GM12864 (cell line): ENCODE data around the gene PLXDC2.

Source experiments
- DNase-seq: peaks from one replicate; pipeline ENCODE4 v3.0.0-alpha.2; 2011; ENCODE audit warnings: low read depth
- H3K4me3 ChIP-seq: 2 replicates; pipeline ENCODE4 v1.5.1; 2011; ENCODE audit warnings: mild to moderate bottlenecking, low read depth, low read length, control low read depth
- CTCF ChIP-seq: IDR thresholded peaks from 2 replicates; pipeline ENCODE4 v1.5.1; 2011; ENCODE audit warnings: low read depth, mild to moderate bottlenecking, moderate library complexity, low read length, control low read depth, inconsistent platforms; ENCODE audit errors: missing control alignments

The PLXDC2 gene

GRCh38 chr10:20109613-20110012, 293.4 kb downstream of the PLXDC2 start:
- DNase-seq = no peak
- no peak for TF ChIP-seq CTCF
- H3K4me3 ChIP-seq = no peak overlapping the region

GRCh38 chr10:20110125-20111100, 294.2 kb downstream of the PLXDC2 start:
- no peak overlapping the region for H3K4me3 ChIP-seq
- DNase-seq = no peak
- no peak for TF ChIP-seq CTCF

- no peak for TF ChIP-seq CTCF
- no peak for DNase-seq
- H3K4me3 ChIP-seq = no peak overlapping the region
Measured at GRCh38 chr10:20114179-20114578, 297.9 kb downstream of the PLXDC2 start.

- no peak overlapping the region for H3K4me3 ChIP-seq
- DNase-seq = no peak
- TF ChIP-seq CTCF = no peak
Measured at GRCh38 chr10:20115894-20116293, 299.7 kb downstream of the PLXDC2 start.

GRCh38 chr10:20117471-20117870, 301.2 kb downstream of the PLXDC2 start:
- no peak overlapping the region for H3K4me3 ChIP-seq
- DNase-seq = no peak
- TF ChIP-seq CTCF = no peak

- no peak for TF ChIP-seq CTCF
- DNase-seq = no peak
- no peak overlapping the region for H3K4me3 ChIP-seq
Measured at GRCh38 chr10:20118119-20118518, 301.9 kb downstream of the PLXDC2 start.

GRCh38 chr10:20128811-20129210, 312.6 kb downstream of the PLXDC2 start:
- no peak for TF ChIP-seq CTCF
- DNase-seq = no peak
- no peak overlapping the region for H3K4me3 ChIP-seq
